ENCODE measurements around the gene TRABD.

The TRABD gene

GRCh38 chr22:50186761-50187523, 1.2 kb downstream of the TRABD start:
- no peak for DNase-seq (ENCODE audit: low read depth in 2 of 2)

GRCh38 chr22:50188356-50188755, 2.6 kb downstream of the TRABD start:
- DNase-seq (ENCODE audit: low read depth in 2 of 2) = no peak

GRCh38 chr22:50189184-50189848, 3.6 kb downstream of the TRABD start:
- DNase-seq (ENCODE audit: low read depth in 2 of 2) = no peak

GRCh38 chr22:50189849-50190181, 4.1 kb downstream of the TRABD start:
- no peak for DNase-seq (ENCODE audit: low read depth in 2 of 2)

GRCh38 chr22:50190182-50190940, 4.6 kb downstream of the TRABD start:
- DNase-seq (ENCODE audit: low read depth in 2 of 2) = no peak

GRCh38 chr22:50190941-50191741, 5.4 kb downstream of the TRABD start:
- no peak for DNase-seq (ENCODE audit: low read depth in 2 of 2)

GRCh38 chr22:50192436-50193204, 6.9 kb downstream of the TRABD start:
- no peak for DNase-seq (ENCODE audit: low read depth in 2 of 2)

GRCh38 chr22:50193621-50194020, 7.9 kb downstream of the TRABD start:
- no peak for DNase-seq (ENCODE audit: low read depth in 2 of 2)

GRCh38 chr22:50194037-50194805, 8.5 kb downstream of the TRABD start:
- DNase-seq (ENCODE audit: low read depth in 2 of 2) = no peak

GRCh38 chr22:50196256-50196655, 10.5 kb downstream of the TRABD start:
- DNase-seq (ENCODE audit: low read depth in 2 of 2) = no peak

GRCh38 chr22:50197000-50197800, 11.5 kb downstream of the TRABD start:
- no peak for DNase-seq (ENCODE audit: low read depth in 2 of 2)

- no peak for DNase-seq (ENCODE audit: low read depth in 2 of 2)
These were observed 12.3 kb downstream of the TRABD start for GRCh38 chr22:50197856-50198623.

GRCh38 chr22:50198624-50199017, 12.9 kb downstream of the TRABD start:
- no peak for DNase-seq (ENCODE audit: low read depth in 2 of 2)

GRCh38 chr22:50199251-50199721, 13.6 kb downstream of the TRABD start:
- DNase-seq (ENCODE audit: low read depth in 2 of 2) = no peak

- no peak for DNase-seq (ENCODE audit: low read depth in 2 of 2)
These were observed 14.2 kb downstream of the TRABD start for GRCh38 chr22:50199829-50200460.

- peak; percentile 71 to 72 for DNase-seq (ENCODE audit: low read depth in 2 of 2)
These were observed 14.9 kb downstream of the TRABD start, which contains the start of gene SELENOO for GRCh38 chr22:50200461-50201190. Gene SELENOO, plus strand, starts transcription at chr22:50201011. Its CDS starts 26 bp downstream, at chr22:50201037.
